KOPT-K1 (cell line): ENCODE measurements around the gene TCAP.

Experiments used
- H3K27ac ChIP-seq: fragments of 200-600 bp; sonication (generic); 2 replicates; pipeline ENCODE4 v1.5.1; 2016; ENCODE audit warnings: antibody characterized with exemption, mild to moderate bottlenecking, low read depth, low read length; ENCODE audit not compliant: poor library complexity, severe bottlenecking
- H3K36me3 ChIP-seq: fragments of 200-600 bp; sonication (generic); 2 replicates; pipeline ENCODE4 v1.5.1; 2017; ENCODE audit warnings: antibody characterized with exemption, mild to moderate bottlenecking, low read length, moderate library complexity; ENCODE audit not compliant: insufficient read depth
- H3K9me3 ChIP-seq: fragments of 200-600 bp; sonication (generic); 2 replicates; pipeline ENCODE4 v1.5.1; 2017; ENCODE audit warnings: antibody characterized with exemption, low read length, mild to moderate bottlenecking; ENCODE audit not compliant: insufficient read depth, poor library complexity, severe bottlenecking

TCAP gene

GRCh38 chr17:39652587-39653315 lies 12.4 kb upstream of the TCAP start:
- H3K9me3 ChIP-seq = no peaks in the 10 kb centered on the region
- H3K27ac ChIP-seq = no peak overlapping the region
- peaks cover 57% of the 10 kb centered on the region for H3K36me3 ChIP-seq

GRCh38 chr17:39653316-39653661 lies 11.9 kb upstream of the TCAP start:
- Histone ChIP-seq H3K9me3 (no peaks in the 10 kb centered on the region), H3K27ac (no peak overlapping the region), H3K36me3 (peaks cover 62% of the 10 kb centered on the region)

- no peak overlapping the region for H3K27ac ChIP-seq
Observed at GRCh38 chr17:39653662-39654331, 11.4 kb upstream of the TCAP start.

GRCh38 chr17:39655105-39655504 lies 10.0 kb upstream of the TCAP start:
- Histone ChIP-seq H3K36me3 (peaks cover 70% of the 10 kb centered on the region), H3K9me3 (no peaks in the 10 kb centered on the region), H3K27ac (no peak overlapping the region)

More at GRCh38 chr17:39653662-39654331, 11.4 kb upstream of the TCAP start:
- Histone ChIP-seq H3K36me3 (peaks cover 66% of the 10 kb centered on the region), H3K9me3 (no peaks in the 10 kb centered on the region)

- no peak overlapping the region for H3K27ac ChIP-seq
- H3K36me3 ChIP-seq = peaks cover 94% of the 10 kb centered on the region
Observed at GRCh38 chr17:39658346-39658745, 6.8 kb upstream of the TCAP start.

GRCh38 chr17:39658760-39659159 lies 6.4 kb upstream of the TCAP start:
- H3K36me3 ChIP-seq = peaks cover 90% of the 10 kb centered on the region
- H3K27ac ChIP-seq = no peak overlapping the region
- H3K9me3 ChIP-seq = no peaks in the 10 kb centered on the region

More at GRCh38 chr17:39658346-39658745, 6.8 kb upstream of the TCAP start:
- no peaks in the 10 kb centered on the region for H3K9me3 ChIP-seq

GRCh38 chr17:39659279-39660010 lies 5.7 kb upstream of the TCAP start:
- H3K9me3 ChIP-seq = no peaks in the 10 kb centered on the region
- no peak overlapping the region for H3K27ac ChIP-seq
- peaks cover 84% of the 10 kb centered on the region for H3K36me3 ChIP-seq

- H3K36me3 ChIP-seq = peaks cover 78% of the 10 kb centered on the region
- no peaks in the 10 kb centered on the region for H3K9me3 ChIP-seq
- no peak overlapping the region for H3K27ac ChIP-seq
Observed at GRCh38 chr17:39660011-39660360, 5.2 kb upstream of the TCAP start.

- no peak overlapping the region for H3K27ac ChIP-seq
- peaks cover 73% of the 10 kb centered on the region for H3K36me3 ChIP-seq
- no peaks in the 10 kb centered on the region for H3K9me3 ChIP-seq
Observed at GRCh38 chr17:39660397-39661385, 4.5 kb upstream of the TCAP start.

GRCh38 chr17:39661744-39662541 lies 3.2 kb upstream of the TCAP start:
- Histone ChIP-seq H3K36me3 (peaks cover 61% of the 10 kb centered on the region), H3K9me3 (no peaks in the 10 kb centered on the region), H3K27ac (no peak overlapping the region)

GRCh38 chr17:39662551-39663339 lies 2.4 kb upstream of the TCAP start:
- peaks cover 53% of the 10 kb centered on the region for H3K36me3 ChIP-seq
- H3K9me3 ChIP-seq = no peaks in the 10 kb centered on the region
- H3K27ac ChIP-seq = no peak overlapping the region

- Histone ChIP-seq H3K36me3 (peaks cover 48% of the 10 kb centered on the region), H3K9me3 (no peaks in the 10 kb centered on the region), H3K27ac (no peak overlapping the region)
Observed at GRCh38 chr17:39663340-39663687, 1.8 kb upstream of the TCAP start.

- H3K9me3 ChIP-seq = no peaks in the 10 kb centered on the region
- H3K36me3 ChIP-seq = peaks cover 42% of the 10 kb centered on the region
- H3K27ac ChIP-seq = no peak overlapping the region
Observed at GRCh38 chr17:39663688-39664580, 1.2 kb upstream of the TCAP start.
